Stimulated activated CD8-positive, alpha-beta memory T cell treated with anti-CD3 and anti-CD28 coated beads, Interleukin-4, amount 100 ng/mL, for 48 hours (primary cell): ENCODE measurements around the gene SIK3.

Source experiments
- DNase-seq: peaks from one replicate; pipeline ENCODE4 v3.0.0-alpha.2; 2020

Gene SIK3

DNA sequence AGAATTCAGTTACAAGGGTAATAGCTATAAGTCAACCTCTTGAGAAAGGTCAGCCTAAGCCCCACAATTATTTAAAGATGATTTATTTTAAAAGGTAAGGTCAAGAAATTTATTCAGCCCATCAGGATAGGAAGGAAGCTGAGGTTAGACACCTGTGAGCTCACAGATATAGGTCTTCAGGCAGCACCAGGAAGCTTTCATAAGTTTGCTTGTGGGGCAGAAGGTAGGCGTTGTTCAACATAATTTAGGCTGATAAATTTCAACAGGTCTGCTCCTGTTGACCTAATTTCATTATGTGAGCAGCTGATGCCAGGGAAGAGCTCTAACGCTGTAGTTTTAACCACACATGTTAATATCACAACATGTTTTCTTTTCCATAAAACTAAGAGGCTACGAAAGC, 142.7 kb downstream of the SIK3 start:
- DNase-seq = no peak

DNA sequence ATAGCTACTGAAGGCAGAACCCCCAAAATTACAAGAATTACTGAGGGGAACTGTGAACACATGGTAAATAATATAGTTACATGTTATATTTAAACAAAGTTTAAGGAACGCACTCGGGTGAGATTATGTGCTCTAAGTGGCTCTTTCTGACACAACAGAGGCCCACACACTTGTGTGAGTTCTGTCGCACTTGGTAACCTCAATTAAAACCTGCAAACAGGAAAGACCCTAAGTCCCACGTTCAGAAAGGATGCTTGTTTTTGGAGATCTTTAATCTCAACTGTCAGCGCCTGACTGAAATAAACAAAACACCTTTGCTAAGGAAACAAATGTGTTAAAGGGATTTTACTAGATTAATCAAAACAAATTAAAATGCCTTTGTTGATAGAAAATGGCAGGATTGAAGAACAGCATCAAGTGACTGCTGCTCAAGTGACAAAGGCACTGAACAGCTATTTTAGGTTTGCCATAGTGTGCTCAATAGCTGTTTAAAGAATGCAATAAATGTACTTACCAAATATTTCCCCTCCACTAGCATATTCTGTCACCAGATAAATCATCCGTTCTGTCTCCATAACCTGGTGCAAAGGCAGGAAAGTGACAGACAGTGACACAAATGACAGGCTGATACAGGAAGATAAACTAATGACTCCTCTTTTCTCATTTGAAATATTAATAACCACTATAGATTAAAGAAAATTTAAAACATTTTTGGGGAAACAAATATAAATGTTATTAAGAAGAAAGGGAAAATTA, 144.5 kb downstream of the SIK3 start:
- no peak for DNase-seq

DNA sequence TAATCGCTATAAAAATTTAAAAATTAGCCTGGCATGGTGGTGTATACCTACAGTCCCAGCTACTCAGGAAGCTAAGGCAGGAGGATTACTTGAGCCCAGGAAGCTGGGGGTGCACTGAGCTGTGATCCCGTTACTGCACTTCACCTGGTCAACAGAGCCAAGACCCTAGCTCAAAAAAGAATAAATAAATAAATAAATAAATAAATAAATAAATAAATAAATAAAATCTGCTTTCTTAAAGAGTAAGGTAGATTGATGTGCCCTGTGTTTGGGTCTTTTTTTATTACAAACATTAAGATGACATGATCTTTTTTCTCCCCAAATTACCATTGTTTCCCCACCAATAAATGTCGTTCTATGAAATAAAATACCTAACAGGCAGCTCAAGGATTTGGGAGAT, 146.5 kb downstream of the SIK3 start:
- no peak for DNase-seq

DNA sequence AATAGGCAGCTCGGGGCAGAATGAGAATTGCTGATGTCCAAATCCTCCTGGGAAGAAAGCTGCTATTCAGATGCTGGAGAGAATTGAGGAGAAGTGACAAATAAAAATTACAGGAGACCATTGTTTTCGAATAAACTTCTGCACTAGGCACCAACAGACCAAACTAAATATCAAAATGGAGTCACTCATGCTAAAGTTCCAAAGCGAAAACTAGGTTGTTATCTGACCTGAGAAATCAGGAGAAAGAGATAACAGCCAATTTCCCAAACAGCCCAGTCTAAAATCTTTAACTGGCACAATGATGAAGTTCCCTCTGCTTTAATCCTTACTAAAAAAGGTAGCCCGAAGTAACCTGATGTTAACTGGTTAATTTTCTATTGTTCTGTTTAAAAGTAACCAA, 148.0 kb downstream of the SIK3 start:
- no peak for DNase-seq

DNA sequence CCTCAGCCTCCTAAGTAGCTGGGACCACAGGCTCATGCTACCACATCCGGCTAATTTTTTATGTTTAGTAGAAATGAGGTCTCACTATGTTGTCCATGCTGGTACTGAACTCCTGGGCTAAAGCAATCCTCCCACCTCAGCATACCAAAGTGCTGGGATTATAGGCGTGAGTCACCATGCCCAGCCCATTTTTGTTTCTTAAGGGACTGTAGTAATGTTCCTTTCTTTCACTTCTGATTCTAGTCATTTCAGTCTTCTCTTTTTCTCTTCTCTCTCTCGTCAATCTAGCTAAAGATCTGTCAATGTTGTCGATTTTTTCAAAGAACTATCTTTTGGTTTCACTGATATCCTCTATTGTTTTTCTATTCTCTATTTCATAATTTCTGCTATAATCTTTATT, 149.8 kb downstream of the SIK3 start:
- peak; percentile 43 for DNase-seq

DNA sequence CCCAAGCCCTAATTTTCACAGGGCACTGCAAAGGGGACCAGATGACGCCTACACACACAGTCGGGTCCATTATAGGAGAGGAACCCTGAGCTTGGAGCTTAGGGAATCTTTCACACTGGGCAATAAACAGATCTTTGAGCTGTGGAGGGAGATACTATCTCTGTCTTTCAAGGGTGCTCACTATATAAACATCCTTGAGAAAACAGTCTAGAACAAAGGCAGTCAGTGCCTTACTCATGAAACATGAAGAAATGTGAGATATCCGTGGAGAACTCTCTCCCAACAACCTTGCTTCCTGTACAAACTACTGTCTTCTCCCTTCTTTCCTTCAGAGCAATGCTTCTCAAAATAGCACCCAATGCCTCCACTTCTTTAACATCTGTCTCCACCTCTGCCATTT, 151.8 kb downstream of the SIK3 start:
- no peak for DNase-seq

DNA sequence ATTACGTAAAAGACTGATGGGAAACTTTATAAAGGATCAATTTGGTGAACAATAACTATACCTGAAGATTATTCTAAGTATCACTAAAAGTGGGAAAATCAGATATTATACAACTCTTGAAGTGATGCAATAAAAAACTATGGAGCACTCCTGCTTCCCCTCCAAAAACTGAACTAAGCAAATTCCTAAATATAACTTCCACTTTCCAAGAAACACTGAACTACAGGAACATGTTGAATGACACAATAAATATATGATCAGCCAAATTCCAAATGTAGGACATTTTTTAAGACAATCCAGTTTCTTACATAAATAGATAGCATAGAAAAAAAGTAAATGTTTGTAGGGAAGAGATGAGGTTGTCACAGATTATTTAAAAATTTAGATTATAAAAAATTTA, 158.7 kb downstream of the SIK3 start:
- no peak for DNase-seq

DNA sequence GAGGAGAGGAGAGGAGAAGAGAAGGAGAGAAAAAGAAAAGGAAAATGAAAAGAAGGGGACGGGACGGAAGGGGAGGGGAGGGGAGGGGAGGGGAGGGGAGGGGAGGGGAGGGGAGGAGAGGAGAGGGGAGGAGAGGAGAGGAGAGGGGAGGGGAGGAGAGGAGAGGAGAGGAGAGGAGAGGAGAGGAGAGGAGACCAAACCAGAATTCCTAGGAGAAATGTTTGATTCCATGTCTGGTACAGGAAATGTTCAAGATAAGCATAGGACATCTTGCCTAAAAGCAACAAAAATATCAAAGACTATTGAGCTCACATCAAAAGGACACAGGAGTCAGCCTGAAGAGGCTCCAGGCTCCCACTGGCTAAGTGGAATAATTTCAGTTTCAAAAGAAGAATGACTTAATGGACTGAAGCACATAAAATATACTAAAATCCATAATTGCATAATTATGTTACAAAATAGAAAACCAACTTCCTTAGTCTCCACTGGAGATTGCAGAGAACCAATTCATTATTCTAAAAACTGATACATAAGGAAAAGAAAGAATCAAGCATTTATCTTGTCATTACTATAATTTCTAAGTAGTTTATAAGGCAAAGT, 159.7 kb downstream of the SIK3 start:
- no peak for DNase-seq

DNA sequence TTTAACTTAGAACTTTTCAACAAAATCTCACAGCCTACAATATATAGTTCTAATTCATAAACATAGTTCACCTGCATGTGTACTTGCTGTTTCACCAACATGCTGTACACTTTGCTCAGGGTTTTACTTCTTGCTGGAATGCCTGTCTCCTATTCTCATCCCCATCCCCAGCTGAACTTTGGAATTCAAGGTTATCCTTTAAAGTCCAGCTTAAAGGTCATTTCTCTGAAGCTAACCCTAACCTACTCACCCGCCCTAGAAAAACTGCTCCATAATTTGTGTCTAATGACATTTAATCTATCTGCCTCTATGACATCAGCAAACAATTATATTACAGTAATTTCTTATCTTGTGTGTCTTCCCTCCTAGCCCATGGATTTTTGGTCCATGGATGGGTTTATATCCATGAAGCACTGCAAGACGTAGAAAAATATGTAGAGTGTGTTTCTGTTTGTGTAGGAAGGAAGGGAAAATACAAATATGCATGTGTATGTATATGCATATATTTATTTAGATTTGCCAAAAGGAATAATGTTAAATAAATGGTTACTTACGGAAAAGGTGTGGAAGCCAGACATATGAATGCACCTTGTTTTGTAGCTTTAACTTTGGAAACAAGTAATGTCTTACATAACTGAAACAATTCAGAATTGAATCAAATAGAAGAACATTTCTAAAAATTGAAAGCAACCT, 161.3 kb downstream of the SIK3 start:
- no peak for DNase-seq

DNA sequence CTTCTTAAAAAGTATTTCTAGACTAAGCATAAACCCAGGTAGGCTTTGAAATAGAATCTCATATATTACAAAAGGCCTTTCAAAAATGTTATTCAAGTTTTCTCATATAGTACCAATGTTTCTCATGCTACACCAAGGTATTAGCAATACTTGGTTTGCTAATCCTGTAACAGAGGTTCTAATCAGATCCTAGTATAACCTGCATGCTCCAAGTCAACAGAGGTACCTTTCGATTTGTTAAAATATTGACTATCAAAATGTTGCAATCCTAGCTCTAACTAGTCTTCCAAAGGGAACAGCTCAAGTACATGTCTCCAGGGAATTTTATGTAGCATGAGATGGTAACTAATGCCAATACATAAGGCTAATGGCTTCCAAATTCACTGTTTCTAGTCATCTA, 162.7 kb downstream of the SIK3 start:
- DNase-seq = no peak

DNA sequence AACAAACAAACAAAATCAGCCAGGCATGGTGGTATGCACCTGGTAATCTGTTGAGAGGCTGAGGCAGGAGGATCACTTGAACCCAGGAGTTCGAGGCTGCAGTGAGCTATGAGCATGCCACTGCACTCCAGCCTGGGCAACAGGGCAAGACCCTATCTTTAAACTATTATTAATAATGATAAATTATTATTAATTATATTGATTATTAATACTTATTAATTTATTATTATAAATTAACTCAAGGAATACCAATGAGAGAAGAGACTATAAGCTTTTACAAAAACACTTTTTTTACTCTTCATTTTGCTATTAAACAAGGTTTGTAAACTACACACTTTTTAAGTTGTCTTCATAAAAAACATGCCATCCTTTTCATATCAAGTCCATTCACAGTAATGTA, 163.1 kb downstream of the SIK3 start:
- no peak for DNase-seq

DNA sequence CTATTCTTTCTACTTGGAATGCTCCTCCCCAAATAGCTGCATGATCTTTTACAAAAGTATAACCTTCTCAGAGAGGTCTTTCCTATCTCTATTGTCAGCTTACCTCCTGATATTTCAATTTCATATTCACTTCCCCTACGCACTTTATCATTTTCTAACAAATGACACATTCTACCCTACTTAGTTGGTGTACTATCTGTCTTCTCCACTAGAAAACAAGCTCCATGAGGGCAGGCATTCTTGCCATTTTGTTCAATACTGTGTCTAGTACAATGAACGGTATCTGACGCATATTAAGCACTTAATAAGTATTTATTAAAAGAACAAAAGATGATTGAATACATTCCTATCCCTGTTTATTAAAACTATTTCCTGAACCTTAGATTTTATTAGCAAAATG, 164.3 kb downstream of the SIK3 start:
- DNase-seq = no peak

DNA sequence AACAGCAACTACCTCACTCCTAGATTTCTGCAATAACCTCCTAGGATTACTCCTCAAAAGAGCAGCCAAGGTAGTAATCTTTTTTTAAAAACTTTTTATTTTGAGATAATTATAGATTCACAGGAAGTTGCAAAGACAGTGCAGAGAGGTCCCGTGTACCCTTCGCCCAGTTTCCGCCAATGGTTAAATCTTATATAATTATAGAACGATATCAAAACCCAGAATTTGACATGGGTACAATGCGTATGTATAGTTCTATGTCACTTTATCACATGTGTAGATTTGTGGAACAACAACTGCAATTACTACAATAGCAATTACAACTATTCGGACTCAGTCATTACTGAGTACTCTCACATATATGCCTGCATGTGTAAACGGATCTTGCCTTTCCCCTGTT, 166.0 kb downstream of the SIK3 start:
- no peak for DNase-seq

DNA sequence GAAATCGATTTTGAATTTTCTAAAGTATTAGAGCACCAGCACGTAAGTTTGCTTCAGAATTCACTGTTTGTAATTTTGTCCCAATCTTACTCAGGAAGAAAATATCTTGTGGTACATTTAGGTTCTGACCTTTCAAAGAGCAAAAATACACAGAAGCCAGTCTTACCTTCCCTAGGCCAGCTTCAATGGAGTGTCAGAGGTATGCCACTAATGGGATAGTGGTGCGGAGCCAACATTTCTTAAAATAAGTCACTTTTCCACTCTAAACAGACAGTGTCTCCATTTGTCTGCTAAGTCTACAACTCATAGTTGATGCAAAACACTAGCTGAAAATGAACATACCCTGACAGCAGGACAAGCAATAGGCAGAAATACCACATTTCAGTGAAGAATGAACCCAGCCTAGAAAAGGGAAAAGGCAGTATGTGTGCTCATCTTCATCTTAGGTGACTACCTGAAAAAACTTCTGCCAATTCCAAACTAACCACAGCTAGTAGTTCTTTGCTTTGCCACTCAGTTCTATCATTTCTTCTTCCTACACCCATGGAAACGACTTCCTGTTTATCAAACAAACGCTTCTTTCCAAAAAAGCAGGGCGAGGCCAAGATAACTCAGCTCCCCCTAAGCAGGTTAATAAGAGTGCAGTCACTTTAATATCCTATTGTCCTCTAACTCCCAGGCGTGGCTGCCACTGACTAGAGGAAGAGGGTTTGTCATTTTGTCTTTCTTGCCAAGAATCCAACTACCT, 166.8 kb downstream of the SIK3 start:
- DNase-seq = peak; percentile 43

DNA sequence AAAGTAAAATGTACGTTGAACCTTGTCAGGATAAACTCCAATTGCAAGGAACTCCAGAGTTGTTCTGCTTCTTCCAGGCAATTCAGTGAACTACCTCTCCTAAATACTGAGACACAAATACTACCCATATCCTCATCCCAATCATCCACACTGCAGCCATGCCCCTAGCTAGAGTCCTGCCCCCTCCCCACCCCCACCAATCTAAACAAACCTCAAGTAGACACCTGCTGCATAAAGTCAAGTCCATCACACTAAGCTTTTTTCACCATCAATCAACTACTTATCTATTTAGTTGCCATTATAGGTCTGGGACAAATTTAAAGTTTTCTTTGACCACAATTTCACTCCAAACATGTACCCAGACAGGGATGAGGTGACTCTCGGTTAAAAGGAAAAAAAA, 167.6 kb downstream of the SIK3 start:
- no peak for DNase-seq

DNA sequence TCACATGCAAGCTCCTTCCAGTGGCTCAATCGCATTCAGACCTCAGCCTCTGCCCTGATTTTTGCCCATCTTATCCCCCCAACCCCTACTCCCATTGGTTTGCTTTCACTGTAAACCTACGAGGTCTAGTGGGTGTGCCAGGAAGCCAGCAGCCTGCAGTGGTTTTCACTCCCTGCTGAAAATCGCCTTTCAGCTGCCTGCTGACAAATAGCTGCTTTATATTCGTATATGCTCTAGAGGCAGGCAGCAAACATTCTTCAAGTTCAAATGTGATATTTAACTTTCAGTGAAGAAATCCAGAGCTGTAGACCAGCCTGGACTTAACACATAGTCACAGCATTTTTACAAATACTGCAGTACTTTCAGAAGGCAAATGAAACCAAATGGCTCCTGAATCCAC, 168.1 kb downstream of the SIK3 start:
- peak; percentile 49 for DNase-seq

DNA sequence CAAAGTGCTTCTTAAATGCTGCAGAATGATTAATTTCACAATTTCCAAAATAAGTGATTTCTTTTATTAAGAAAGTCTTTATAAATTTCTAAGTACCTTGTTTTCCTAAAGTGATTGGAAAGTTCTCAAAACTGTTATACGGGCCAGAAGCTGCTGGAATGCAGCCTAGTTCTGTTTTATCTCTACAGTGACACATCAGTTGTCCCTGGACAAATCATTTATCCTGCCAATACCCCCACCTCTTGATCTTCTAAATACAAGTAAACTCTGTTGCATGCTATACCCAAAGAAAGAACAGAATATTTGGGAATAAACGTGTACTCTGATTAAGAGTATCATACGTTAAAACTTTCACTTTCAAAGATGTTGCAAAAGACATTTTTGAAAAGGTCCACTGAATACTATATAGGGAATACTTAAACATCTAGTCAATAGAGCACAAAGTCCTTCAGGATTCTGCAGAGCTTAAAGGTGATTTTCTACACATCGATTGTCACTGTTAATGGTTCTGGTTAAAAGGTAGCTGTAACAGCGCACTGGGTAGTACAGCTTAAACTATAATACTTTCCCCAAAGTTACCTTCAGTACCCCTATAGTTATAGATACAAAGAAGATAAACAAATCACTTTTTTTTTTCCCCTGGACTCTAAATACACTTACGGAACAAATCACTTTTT, 168.7 kb downstream of the SIK3 start:
- no peak for DNase-seq

DNA sequence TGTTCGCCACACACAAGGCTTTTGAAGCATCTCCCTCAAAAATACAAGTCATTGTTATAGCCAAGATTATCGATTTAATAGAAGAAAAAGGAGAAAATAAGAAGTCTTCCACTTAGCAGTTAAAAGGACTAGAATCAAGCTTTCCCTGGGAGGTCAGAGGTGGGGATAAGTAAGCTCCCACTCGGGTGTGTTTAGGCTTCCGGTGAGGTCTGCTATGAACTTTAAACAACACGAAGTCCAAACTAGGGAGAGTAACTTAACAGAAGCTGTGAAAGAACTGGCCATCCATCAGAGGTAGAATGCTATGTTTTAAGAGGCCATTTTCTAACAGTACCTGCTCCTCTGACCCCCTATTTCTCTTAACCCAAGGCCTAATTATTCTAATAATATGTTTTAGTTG, 169.4 kb downstream of the SIK3 start:
- no peak for DNase-seq

DNA sequence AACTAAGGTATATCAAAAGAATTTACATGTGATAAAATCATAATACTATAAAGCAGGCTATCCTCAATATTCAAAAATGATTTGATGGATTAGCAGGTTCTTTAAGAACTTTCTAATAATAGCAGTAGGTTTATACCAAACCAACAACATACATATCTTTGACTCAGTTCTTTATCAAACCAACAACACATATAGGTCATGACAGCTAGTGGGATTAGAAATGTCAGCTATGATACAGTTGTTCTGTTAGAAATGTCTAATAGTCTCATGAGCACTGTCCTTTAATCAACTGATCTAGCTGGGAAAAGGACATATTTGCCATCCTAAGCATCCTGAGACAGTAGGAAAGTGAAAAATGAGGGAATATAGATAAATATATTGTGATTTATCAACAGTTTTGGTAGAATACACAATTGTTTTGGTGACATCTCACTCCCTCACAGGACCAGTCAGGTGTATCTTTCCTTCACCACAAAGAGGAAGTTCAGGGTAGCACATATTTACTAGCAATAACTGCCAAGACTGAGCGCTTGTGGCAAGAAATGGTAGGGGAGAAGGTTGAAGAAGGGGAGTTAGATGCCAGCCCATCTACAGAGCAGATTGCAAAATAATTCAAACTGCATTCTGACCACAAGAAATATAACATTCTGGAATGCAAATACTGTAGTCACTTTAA, 170.0 kb downstream of the SIK3 start:
- DNase-seq = no peak

DNA sequence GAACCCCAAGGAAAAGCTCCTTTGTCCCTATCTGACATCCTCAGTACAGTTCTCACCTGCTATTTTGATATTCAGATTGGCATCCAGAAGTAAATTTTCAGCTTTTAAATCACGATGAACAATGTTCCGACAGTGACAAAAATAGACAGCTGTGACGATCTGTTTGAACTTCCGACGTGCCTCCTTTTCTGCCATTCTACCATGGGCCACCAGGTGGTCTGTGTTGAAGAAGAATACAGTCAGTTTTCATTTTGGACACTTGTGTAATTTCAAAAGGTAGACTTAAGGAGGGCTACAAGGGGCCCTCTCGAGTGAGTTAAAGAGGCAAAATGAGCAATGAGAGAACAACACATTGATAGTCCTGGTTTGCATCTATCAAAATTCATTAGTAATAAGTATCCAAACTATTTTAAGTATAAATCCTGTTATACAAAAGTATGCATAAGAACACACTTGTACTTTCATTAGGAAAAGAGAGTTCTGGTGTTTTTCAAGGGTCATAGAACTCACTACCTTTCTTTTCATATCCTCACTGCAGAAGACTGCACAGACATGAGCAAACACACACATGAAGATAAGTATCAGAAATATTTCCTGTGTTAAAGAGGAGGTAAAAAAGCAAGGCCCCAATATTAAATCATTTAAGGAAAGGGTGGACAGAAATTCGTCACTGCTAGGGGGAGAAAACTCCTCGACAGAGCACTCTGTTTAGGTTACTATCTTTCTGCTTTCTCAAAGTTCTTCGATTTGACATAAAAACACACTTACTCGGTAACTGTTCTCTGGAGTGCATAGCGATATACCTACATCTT, 170.9 kb downstream of the SIK3 start:
- peak; percentile 62 for DNase-seq

DNA sequence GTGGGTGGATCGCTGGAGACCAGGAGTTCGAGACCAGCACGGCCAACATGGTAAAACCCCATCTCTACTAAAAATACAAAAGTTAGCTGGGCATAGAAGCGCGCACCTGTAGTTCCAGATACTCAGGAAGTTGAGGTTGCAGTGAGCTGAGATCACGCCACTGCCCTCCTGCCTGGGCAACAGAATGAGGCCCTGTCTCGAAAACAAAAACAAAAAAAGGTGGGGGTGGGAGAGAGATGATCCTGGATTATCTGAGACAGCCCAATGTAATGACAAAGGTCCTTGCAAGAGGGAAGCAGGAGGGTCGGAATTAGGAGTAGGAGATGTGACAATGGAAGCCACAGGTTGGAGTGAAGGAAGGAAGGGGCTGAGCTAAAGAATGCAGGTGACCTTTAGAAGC, 173.2 kb downstream of the SIK3 start:
- DNase-seq = no peak
